Erythroblast (primary cell): ENCODE measurements around the gene LTB4R2.

Source experiments
- GATA1 ChIP-seq: IDR thresholded peaks from 2 replicates; pipeline ENCODE4 v1.6.1; 2011; ENCODE audit warnings: low read depth, mild to moderate bottlenecking, control low read depth, low read length, moderate library complexity
- POLR2A ChIP-seq: IDR thresholded peaks from 2 replicates; pipeline ENCODE4 v1.6.1; 2011; ENCODE audit warnings: mild to moderate bottlenecking, low read length

- no peak for TF ChIP-seq POLR2A
- no peak for TF ChIP-seq GATA1
Measured at GRCh38 chr14:24298892-24299254, 11.1 kb upstream of the LTB4R2 start.
